ENCODE measurements around the gene DCHS2.

GRCh38 chr4:154511981-154512380 lies 20.4 kb upstream of the DCHS2 start:
- TF ChIP-seq, protein P1, sequence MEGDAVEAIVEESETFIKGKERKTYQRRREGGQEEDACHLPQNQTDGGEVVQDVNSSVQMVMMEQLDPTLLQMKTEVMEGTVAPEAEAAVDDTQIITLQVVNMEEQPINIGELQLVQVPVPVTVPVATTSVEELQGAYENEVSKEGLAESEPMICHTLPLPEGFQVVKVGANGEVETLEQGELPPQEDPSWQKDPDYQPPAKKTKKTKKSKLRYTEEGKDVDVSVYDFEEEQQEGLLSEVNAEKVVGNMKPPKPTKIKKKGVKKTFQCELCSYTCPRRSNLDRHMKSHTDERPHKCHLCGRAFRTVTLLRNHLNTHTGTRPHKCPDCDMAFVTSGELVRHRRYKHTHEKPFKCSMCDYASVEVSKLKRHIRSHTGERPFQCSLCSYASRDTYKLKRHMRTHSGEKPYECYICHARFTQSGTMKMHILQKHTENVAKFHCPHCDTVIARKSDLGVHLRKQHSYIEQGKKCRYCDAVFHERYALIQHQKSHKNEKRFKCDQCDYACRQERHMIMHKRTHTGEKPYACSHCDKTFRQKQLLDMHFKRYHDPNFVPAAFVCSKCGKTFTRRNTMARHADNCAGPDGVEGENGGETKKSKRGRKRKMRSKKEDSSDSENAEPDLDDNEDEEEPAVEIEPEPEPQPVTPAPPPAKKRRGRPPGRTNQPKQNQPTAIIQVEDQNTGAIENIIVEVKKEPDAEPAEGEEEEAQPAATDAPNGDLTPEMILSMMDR (IDR thresholded peaks at IDR 0.05) = no peak
- TF ChIP-seq POLR2A (IDR thresholded peaks at IDR 0.05) = no peak
